HG03097 (cell line): ENCODE measurements around the gene CNFN.

Experiments used
- ATAC-seq: cut with Tn5 transposase; IDR thresholded peaks from one replicate; pipeline ENCODE4 v1.9.1; 2021; ENCODE audit not compliant: unreplicated experiment, low FRiP score

The CNFN gene

GRCh38 chr19:42376177-42376555 is 13.9 kb downstream of the CNFN start:
- ATAC-seq, result no peak

DNA sequence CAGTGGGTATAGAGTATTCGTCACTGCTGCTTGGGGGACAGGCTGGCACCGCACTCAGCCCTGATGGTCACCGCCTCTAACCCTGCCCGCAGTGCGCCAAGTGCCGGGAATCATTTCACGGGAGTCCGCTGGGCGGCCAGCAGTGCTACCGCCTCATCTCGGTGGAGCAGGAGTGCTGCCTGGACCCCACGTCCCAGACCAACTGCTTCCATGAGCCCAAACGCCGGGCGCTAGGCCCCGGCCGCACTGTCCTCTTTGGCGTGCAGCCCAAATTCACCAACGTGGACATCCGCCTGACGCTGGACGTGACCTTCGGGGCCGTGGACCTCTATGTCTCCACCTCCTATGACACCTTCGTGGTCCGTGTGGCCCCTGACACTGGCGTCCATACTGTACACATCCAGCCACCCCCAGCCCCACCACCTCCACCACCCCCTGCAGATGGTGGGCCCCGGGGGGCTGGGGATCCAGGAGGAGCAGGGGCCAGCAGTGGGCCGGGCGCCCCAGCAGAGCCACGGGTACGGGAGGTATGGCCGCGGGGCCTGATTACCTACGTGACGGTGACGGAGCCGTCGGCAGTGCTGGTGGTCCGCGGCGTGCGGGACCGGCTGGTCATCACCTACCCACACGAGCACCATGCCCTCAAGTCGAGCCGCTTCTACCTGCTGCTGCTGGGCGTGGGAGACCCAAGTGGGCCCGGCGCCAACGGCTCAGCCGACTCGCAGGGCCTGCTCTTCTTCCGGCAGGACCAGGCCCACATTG is 14.5 kb downstream of the CNFN start:
- no peak for ATAC-seq

DNA sequence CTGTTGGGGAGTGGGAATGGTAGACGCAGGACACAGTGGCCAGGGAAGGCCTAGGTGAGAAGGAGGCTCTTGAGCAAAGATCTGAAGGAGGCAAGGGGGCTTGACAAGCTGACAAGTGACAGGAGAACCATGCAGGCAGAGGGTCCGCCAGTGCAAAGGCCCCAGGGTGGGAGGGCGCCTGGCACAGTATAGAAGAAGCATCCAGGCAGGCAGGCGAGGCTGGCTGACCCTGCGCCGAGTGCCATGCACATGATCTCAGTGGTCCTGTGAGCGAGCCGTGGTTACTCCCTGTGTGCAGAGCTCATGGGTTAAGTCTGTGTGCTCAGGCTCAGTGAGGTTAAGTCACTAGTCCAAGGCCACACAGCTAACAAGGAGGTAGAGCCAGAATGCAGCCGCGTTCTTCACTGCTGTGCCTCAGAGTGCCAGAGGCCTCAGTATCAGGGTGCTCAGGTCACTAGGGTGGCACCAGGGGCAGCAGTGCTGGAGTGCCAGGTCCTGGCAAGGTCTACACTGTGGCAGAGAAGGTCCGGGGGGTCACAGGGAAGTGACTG is 15.2 kb downstream of the CNFN start:
- ATAC-seq, result no peak

DNA sequence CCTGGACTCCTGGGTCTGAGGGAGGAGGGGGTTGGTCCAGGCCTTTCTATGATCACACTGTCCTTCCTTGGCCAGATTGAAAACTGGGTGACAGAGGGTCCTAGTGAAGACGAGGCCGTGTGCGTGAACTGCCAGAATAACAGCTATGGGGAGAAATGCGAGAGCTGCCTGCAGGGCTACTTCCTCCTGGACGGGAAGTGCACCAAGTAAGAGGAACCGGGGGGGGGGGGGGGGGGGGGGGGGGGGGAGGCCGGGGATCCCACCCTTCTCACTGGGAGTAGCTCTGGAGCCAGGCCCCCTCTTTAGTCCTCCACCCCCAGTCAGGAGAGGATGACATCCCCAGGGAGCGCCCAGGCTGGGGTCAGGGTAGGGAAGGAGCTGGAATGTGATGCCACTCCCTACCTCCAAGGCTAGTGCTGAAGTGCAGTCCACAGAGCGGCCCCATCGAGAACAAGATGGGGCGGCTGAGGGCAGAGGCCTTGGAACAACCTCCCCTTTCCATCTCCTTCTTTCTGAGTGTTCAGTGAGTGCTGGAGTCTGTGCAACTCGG is 19.4 kb downstream of the CNFN start:
- no peak for ATAC-seq

- no peak for ATAC-seq
Measured at GRCh38 chr19:42370068-42370520, 20.0 kb downstream of the CNFN start.

DNA sequence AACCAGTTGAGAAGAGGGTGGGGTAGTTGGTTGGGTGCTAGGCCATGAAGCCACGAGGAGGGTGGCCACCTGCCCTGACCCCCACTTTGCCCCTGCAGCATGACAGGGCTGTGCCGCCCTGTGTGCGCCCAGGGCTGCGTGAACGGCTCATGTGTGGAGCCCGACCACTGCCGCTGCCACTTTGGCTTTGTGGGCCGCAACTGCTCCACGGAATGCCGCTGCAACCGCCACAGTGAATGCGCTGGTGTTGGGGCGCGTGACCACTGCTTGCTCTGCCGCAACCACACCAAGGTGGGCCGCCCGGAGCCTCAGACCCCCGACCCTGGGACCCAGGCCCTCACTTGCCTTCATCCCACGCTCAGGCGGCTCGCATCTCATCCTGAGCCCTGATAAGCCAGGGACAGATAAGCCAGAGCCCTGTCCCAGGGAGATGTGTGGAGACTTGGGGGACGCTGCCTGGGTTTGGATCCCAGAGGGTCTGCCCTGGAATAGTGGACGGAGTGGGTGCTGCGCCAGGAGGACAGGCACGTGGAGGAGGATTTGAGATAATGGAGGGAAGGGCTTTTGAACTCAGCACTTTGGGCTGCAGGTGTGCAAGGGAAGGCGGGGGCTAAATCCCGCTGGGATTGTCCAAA is 20.5 kb downstream of the CNFN start:
- no peak for ATAC-seq

DNA sequence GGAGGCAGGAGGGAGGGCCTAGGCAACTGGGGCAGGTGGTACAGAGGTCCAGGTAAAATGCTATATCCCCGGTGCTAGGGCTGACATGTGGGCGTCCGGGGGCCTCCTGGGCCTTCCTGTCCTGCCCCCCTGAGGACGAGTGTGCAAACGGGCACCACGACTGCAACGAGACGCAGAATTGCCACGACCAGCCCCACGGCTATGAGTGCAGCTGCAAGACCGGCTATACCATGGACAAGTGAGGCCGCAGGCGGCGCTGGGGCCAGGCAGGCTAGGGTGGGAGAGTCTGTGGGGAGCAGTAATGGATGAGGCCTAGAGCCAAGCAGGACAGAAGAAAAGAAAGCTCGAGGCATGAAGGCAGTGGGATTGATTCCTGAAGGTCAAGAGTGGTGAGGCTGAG is 21.3 kb downstream of the CNFN start:
- no peak for ATAC-seq

DNA sequence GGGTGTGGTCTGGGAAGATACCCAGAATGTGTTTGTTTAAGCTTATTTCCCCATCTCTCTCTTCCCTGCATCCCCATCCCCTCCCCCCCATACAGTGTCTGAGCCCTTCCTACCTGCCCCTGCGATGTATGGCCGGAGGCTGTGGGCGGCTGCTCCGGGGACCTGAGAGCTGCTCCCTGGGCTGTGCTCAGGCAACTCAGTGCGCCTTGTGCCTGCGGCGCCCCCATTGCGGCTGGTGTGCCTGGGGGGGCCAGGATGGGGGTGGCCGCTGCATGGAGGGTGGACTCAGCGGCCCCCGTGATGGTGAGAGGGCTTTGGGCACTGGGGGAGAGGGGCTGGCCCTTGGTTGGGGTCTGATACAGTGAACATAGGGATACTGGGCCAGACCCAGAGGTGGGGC is 21.7 kb downstream of the CNFN start:
- ATAC-seq, result no peak

DNA sequence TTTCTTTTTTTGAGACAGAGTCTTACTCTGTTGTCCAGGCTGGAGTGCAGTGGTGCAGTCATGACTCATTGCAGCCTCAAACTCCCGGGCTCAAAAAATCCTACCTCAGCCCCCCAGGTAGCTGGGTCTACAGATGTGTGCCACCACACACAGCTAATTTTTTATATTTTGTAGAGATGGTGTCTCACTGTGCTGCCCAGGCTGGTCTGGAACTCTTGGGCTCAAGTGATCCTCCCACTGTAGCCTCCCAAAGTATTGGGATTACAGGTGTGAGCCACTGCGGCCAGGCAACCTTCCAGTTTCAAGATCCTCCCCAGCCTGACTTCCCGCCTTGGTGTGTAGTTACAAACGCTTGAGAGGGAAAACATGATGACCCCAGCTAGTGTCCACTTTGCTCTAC is 22.2 kb downstream of the CNFN start:
- no peak for ATAC-seq

- ATAC-seq, result no peak
Measured at GRCh38 chr19:42366673-42367072, 23.4 kb downstream of the CNFN start.

DNA sequence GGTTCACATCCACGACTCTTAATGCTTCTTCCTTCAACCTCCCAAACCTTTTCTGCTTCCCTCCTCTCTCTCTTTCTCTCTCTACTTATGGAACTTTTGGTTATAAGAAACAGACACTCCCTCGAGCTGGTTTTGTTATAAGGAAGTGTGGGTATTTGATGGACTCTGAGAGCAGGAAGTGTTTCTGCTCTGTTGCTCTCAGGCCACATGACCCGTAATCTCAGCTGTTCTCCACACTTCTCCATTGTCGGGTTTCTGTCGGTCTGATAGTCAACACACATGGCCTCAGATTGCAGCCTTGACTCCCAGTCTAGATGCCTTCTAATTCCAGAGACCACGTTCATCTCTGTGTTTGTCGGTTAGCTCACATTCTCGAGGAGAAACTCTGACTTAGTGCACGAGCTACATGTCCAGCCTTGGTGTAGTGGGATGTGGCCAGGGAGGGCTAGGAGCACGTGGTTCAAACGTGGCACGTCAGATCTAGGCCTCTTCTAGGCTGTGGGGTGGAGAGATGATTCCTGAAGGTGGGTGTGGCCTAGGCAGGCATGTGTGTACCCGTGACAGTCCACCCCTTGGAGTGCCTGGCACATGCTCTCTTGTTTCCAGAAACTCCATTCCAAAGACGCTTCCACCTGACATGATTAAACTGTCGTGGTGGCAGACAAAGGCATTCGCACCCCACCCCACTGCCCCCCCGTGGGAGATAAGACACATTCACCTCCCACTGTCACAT is 26.3 kb downstream of the CNFN start:
- ATAC-seq, result no peak

- ATAC-seq, result no peak
Measured at GRCh38 chr19:42362891-42363440, 27.1 kb downstream of the CNFN start.

DNA sequence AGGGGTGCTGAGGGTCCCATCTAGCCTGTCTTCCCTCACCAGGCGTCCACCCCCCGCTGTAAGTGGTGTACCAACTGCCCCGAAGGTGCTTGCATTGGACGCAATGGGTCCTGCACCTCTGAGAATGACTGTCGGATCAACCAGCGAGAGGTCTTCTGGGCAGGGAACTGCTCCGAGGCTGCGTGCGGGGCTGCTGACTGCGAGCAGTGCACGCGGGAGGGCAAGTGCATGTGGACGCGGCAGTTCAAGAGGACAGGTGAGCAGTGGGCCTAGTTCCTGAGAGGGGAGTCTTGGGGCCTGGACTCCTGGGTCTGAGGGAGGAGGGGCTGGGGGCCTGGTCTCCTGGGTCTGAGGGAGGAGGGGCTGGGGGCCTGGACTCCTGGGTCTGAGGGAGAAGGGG is 27.8 kb downstream of the CNFN start:
- no peak for ATAC-seq

DNA sequence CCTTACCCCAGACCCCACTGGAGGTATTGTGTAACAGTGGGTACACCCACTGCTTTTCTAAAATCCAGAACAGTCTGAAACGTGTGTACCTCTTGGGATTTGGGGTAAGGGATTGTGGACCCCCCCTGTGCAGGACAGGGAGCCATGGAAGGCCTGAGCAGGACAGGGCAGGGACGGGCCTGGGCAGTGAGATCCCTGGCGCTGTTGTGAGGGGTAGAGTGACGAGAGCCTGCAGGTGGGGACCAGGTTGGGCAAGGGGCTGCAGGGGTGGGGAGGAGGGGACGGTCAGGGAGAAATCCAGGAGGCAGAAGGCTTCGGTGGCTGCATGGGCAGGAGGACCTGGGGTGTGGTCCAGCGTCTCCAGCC is 28.6 kb downstream of the CNFN start:
- ATAC-seq, result no peak

DNA sequence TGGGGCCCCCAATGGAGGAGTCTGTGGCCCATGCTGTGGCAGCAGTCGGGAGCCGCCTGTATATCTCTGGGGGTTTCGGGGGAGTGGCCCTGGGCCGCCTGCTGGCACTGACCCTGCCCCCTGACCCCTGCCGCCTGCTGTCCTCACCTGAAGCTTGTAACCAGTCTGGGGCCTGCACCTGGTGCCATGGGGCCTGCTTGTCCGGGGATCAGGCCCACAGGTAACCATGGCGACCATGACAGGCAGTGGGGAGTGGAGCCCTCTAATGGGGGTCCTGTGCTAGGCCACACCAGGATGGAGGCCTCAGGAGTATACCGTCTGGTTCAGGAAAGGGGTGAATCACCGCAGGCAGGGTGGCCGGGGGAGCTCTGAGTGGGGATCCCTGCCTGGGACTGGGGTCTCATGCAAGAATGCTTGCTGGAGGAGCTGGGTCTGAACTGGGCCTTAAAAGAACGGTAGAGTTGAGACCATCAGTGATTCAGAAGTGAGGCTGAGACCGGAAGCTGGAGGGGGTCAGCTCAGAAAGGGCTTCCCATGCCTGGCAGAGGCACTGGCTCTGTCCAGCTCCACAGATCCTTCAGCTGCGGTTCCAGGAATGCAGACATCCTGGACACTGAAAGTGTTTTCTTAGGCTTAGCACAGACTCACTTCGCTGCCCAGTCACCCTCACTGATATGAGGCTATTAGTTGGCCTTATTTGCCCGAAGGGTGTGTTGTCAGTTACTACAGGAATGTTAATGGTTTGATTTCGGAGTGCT is 29.1 kb downstream of the CNFN start:
- no peak for ATAC-seq

- no peak for ATAC-seq
Measured at GRCh38 chr19:42357290-42357689, 32.8 kb downstream of the CNFN start.

DNA sequence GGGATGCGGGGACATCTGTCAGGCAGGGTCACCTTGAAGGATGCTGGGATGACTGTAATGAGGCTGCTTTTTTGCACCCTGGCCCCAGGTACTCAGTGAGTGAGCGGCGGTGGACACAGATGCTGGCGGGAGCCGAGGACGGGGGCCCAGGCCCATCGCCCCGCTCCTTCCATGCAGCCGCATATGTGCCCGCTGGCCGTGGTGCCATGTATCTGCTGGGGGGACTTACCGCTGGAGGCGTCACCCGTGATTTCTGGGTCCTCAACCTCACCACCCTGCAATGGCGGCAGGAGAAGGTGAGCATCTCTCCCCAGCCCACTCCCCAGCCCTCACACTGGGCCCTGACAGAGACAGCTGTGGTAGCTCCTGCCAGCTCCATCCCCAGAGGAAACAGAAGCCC is 33.4 kb downstream of the CNFN start:
- no peak for ATAC-seq

DNA sequence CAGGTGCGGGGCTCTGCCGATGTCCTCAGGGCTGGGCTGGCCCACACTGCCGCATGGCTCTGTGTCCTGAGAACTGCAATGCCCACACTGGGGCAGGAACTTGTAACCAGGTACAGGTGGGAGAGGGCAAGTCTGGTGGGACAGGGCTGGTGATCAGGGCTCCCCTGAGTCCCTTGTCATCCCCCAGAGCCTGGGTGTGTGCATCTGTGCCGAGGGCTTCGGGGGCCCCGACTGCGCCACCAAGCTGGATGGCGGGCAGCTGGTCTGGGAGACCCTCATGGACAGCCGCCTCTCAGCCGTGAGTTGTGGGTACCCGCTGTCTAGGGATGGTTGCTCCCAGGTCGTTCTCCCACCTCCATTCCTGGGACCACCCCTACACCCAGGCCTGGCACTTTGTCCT is 34.2 kb downstream of the CNFN start:
- no peak for ATAC-seq

DNA sequence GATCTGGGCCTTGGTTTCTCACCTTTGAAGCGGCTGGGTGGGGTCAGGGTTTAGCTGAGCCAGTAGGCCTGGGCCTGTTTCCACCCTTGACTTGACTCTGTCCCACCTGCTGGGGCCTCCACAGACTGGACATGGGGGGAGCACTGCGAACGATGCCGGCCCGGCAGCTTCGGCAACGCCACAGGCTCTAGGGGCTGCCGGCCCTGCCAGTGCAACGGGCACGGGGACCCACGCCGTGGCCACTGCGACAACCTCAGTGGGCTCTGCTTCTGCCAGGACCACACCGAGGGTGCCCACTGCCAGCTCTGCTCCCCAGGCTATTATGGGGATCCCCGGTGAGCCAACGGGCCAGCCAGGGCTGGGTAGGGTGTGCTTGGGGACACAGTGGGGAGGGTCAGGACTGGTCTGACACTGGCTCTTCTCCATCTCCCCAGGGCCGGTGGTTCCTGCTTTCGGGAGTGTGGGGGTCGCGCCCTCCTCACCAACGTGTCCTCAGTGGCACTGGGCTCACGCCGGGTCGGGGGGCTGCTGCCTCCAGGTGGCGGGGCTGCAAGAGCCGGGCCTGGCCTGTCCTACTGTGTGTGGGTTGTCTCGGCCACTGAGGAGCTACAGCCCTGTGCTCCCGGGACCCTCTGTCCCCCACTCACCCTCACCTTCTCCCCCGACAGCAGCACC is 36.6 kb downstream of the CNFN start:
- ATAC-seq, result no peak
